Superior temporal gyrus (tissue), 1 donor: ENCODE data around the gene PFKFB1.

Experiments
- DNase-seq: peaks from one replicate; pipeline ENCODE4 v3.0.0-alpha.2; 2016; ENCODE audit errors: extremely low spot score

Gene PFKFB1

GRCh38 chrX:54994099-54994498, at the start of gene PFKFB1:
PFKFB1 (minus strand) TSS chrX:54994188; CDS start chrX:54994007, 181 bp downstream.
- no peak for DNase-seq

GRCh38 chrX:55041514-55041913, 47.5 kb upstream of the PFKFB1 start:
- no peak for DNase-seq

GRCh38 chrX:55039471-55039870, 45.5 kb upstream of the PFKFB1 start:
- DNase-seq, result no peak

- no peak for DNase-seq
Observed at GRCh38 chrX:55033429-55033828, 39.4 kb upstream of the PFKFB1 start.

- no peak for DNase-seq
Observed at GRCh38 chrX:55030271-55031205, 36.5 kb upstream of the PFKFB1 start, which contains the start of gene ALAS2. ALAS2 (minus strand) TSS chrX:55030977; CDS start chrX:55026000, 4,977 bp downstream.

GRCh38 chrX:55029291-55029690, 35.3 kb upstream of the PFKFB1 start:
- DNase-seq, result no peak

GRCh38 chrX:55028611-55029010, 34.6 kb upstream of the PFKFB1 start:
- DNase-seq, result no peak

GRCh38 chrX:55028040-55028439, 34.1 kb upstream of the PFKFB1 start:
- DNase-seq, result no peak

- no peak for DNase-seq
Observed at GRCh38 chrX:55026840-55027239, 32.9 kb upstream of the PFKFB1 start.

- no peak for DNase-seq
Observed at GRCh38 chrX:55026143-55026542, 32.2 kb upstream of the PFKFB1 start.

- DNase-seq, result no peak
Observed at GRCh38 chrX:55014897-55015299, 20.9 kb upstream of the PFKFB1 start.

- DNase-seq, result no peak
Observed at GRCh38 chrX:55011294-55011693, 17.3 kb upstream of the PFKFB1 start.

- peak; percentile 8 for DNase-seq
Observed at GRCh38 chrX:55008571-55009358, 14.8 kb upstream of the PFKFB1 start.

- DNase-seq, result no peak
Observed at GRCh38 chrX:55007656-55008055, 13.7 kb upstream of the PFKFB1 start.

- DNase-seq, result no peak
Observed at GRCh38 chrX:55006827-55007621, 13.0 kb upstream of the PFKFB1 start.

- DNase-seq, result no peak
Observed at GRCh38 chrX:55005256-55005655, 11.3 kb upstream of the PFKFB1 start.

GRCh38 chrX:55004231-55004630, 10.2 kb upstream of the PFKFB1 start:
- DNase-seq, result no peak

GRCh38 chrX:54999717-55000598, 6.0 kb upstream of the PFKFB1 start, which contains the start of gene APEX2:
APEX2 (plus strand) TSS chrX:55000363; CDS start chrX:55000423, 60 bp downstream.
- DNase-seq, result peak; percentile 93

- no peak for DNase-seq
Observed at GRCh38 chrX:54995621-54996020, 1.6 kb upstream of the PFKFB1 start.

- DNase-seq, result no peak
Observed at GRCh38 chrX:54994668-54995351, 822 bp upstream of the PFKFB1 start.
